Stimulated activated CD4-positive, alpha-beta T cell treated with anti-CD3 and anti-CD28 coated beads, Interleukin-4, amount 100 ng/mL, for 4 hours (primary cell): Measurements from ENCODE around the gene SLC6A3.

Experiments
- DNase-seq, 2 experiments: peaks; one replicate each; pipeline ENCODE4 v3.0.0-alpha.2; 2020

SLC6A3 gene

DNA sequence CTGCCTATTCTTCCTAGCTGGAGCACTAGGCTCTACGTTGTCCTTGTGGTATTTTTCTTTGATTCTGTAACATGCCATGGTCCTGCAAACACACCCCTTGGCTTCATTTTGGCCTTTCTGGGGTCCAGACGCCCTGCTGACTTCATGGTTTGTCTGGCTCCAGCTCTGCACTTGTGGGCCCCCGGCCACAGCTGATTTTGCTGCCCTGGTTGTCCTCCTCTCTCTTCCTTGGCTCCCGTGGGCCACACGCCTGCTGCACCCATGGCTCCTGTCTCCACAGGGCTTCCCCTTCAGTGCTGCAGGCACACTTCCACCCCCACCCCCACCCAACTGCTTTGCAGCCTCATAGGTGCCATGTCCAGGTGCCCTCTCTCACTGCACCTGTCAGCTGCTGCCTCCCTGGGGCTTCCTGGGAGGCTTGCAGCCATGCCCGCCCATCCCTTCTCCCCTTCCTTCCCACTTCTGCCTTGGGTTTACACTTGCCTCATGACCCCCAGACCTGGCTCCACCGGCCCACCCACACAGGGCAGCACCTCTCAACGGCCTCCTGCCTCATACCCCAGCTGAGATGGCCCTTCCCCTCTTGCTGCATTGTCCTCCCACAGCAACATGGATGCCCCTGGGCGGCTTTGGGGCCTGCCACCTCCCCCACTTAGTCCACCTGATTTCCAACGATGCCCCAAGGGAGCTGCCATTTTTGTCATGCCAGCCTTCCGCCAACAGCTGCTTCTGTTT is 25.6 kb downstream of the SLC6A3 start:
- no peak for DNase-seq

DNA sequence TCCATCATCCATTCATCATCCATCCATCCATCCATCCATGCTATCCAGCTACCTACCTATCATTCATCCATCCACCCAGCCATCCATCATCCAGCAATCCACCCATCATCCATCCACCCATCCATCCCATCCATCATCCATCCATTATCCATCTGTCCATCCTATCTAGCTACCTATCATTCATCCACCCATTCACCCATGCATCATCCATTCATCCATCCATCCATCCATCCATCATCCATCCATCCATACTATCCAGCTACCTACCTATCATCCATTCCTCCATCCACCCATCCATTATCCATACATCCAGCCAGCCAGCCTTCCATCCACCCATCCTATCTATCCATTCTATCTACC is 26.3 kb downstream of the SLC6A3 start:
- no peak for DNase-seq

DNA sequence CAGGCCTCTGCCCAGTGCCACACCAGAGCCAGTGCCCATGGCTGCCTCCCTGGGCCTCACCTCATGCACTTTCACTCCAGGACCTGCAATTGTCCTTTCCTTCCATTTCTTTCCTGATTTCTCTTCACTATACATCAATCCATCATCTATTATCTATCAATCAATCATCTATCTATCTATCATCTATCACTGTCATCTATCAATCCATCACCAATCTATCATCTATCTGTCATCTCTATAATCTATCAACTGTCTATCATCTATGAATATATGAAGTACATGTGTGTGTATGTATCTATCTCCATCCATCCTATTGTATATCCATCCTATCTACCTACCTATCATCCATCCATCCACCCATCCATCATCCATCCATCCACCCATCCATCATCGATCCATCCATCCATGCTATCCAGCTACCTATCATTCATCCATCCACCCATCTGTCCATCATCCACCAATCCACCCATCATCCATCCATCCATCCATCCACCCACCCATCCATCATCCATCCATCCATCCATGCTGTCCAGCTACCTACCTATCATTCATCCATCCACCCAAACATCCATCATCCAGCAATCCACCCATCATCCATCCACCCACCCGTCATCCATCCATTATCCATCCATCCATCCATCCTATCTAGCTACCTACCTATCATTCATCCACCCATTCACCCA is 26.9 kb downstream of the SLC6A3 start:
- no peak for DNase-seq

DNA sequence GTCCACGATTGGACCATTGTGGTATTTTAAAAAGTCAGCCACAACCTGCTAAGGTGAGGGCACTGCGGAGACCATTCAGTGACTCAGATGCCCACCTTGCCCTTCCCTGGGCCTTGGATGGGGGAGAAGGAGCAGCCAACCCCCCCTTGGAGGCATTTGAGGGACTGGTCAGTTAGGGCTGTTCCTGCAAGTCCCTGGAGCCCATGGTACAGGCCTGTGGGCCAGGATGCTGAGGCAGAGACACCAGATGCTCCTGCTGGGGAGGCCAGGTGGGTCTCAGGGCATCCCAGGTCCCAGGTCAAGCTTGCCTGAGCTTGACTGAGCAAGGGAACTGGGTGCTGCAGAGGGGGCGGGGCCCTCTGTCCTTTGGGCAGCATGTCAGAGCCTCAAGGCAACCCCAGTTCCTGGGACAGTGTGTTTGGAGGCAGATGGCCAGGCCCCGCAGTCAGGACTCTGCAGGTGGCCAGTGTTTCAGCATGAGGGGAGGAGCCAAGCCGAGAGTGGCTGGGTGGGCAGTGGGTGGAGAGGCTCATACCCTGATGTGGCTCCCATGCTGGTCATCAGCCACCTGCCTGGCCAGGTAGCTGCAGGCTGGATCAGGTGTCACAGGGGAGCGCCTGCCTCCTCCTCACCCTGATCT is 27.5 kb downstream of the SLC6A3 start:
- no peak for DNase-seq

DNA sequence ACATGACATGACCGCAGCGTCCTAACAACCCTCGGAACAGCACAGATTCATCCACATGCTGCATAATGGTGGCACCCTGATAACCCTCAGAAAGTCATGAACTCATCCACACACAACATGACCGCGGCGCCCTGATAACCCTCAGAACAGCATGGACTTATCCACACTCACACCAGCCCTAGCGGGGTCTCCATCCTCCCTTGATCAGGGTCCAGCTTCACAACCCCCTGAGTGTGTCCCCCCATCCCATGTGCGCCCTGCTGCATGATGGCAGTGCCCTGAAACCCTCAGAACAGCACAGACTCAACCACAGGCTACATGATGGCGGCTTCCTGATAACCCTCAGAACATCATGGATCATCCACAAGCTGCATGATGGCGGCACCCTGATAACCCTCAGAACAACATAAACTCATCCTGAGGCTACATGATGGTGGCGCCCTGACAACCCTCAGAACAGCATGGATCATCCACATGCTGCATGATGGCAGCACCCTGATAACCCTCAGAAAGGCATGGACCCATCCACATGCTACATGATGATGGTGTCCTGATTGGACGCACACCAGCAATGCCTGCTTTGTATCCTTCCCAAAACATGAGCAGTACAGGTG is 28.3 kb downstream of the SLC6A3 start:
- no peak for DNase-seq

GRCh38 chr5:1415626-1416360 is 29.4 kb downstream of the SLC6A3 start:
- DNase-seq = no peak

GRCh38 chr5:1415059-1415425 is 30.2 kb downstream of the SLC6A3 start:
- no peak for DNase-seq

DNA sequence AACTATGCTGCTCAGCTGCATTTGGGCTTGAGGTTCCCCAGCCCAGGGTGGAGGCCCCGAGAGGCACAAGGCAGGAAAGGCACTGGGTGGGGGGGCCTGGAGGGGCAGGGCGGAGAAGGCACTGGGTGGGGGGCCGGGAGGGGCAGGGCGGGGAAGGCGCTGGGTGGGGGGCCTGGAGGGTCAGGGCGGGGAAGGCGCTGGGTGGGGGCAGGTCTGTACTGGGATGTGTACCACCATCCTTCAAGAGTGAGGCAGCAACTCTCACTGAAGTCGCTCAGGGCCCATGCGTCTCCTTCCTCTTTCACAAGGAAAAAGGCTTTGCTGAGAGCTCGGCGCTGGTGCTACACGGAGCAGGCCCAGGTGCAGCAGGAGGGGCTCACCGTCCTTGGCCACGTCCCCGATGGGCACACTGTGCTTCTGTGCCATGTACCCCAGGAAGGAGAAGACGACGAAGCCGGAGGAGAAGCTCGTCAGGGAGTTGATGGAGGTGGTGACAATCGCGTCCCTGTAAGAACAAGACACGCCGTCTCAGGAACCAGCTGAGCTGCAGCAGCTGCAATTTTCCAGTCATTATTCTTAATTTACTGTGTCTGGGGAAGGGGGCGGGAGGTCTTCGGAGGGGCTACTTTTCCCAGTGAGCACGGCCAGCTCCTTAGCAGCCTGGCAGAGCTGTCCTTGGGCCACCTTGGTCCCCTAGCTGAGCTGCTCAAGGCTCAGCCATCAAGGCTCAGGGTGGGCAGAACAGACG is 30.8 kb downstream of the SLC6A3 start:
- no peak for DNase-seq

- no peak for DNase-seq
These were observed 31.5 kb downstream of the SLC6A3 start for GRCh38 chr5:1413611-1414241.

- no peak for DNase-seq
These were observed 32.0 kb downstream of the SLC6A3 start for GRCh38 chr5:1413211-1413610.

- DNase-seq = no peak
These were observed 32.6 kb downstream of the SLC6A3 start for GRCh38 chr5:1412621-1413020.

DNA sequence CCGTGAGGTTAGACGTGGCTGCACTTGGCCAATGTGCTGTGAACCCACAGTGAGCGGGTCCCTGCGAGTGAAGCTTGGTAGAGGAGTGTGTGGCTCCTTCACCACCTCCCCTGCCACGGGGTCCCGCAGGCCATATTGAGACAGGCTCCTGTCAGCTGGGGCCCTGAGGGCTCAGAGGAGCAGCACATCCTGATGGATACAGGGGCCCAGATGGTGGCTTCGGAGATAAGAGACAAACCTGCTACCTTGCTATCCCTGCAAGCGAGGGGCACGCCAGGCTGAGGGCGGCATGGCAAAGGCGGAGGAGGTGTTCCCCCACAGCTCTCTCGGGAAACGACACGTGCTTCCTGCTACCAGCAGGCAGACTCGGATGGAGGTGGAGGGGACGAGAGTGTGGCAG is 33.1 kb downstream of the SLC6A3 start:
- no peak for DNase-seq

GRCh38 chr5:1411099-1411498 is 34.1 kb downstream of the SLC6A3 start:
- no peak for DNase-seq

DNA sequence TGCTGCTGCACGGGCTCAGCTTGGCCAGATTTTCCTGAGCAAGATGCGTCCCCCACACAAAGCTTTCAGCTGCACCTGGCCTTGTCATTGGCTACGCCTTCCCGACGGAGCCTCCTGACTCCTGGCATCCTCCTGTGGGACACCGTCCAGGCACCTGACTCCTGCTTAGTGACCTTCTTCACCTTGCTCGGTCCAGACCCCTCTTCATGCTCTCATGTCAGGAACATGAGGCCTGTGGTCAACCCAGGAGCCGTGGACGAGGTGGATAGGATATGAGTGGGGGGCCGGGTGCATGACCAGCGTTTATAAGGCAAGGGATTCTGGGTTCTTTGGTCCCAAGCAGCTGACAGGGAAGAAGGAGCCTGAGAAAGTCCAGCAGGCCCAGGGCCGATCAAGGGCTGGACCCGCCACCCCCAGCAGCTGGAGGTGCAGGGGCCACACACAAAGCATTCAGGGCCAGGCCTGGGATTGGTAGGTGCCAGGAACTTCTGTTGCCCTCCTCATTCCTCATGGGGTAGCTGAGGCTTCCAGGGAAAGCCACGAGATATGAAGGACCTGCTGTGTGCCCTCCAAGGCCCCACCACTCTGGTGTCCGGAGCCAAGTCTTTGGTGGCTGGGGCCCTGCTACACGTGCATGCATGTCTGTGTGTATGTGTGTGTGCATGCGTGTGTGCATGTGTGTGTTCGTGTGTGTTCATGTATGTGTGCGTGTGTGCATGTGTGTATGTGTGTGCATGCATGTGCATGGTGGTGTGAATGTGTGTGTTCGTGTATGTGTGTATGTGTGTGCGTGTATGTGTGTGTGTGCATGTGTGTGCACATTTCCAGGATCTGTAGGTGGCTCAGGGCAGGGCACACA is 34.9 kb downstream of the SLC6A3 start:
- no peak for DNase-seq

- DNase-seq = no peak
These were observed 35.7 kb downstream of the SLC6A3 start for GRCh38 chr5:1409381-1410110.

GRCh38 chr5:1406681-1407640 is 38.3 kb downstream of the SLC6A3 start:
- no peak for DNase-seq

DNA sequence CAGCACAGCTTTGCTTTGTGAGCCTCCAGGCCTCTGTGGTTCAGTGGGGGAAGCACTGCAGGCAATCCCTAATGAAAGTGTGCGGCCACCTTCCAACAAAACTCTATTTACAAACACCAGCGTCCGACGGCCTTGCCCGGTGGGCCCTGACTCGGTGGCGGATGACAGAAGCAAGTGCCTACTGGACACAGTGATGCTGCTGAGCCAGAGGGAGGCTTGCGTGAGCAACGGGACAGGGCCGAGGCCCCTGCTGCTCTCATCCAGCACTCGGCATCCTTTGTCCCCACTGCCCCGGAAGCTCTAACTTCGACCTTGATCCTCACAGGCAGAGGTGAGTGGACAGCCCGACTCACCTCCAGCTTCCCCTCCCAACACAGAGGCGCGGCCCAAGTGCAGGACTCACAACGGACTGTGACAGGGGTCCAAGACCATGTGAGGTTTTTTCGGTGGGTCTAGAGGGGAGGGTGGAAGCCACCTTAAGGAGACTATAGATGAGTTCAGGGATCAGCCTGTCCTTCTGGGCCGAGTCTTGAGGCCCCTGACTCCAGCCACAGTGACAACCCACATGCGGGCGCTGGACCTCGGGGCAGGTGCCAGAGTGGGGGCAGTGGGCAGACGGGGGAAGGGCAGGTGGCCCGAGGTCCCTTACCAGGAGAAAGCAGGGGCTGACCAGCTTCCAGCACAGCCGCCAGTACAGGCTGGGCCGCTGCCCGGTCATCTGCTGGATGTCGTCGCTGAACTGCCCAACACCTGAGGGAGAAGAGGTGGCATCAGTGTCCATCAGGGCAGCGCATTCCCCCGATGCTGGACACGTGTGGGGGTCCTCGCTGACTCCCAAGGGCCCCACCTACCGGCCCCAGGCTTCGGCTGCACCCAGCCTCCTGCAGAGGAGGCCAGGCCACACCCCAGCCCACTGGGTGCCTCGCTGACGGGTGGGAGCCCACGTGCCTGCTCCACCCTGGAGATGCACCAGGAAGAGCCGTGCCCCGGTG is 39.4 kb downstream of the SLC6A3 start:
- DNase-seq = no peak

DNA sequence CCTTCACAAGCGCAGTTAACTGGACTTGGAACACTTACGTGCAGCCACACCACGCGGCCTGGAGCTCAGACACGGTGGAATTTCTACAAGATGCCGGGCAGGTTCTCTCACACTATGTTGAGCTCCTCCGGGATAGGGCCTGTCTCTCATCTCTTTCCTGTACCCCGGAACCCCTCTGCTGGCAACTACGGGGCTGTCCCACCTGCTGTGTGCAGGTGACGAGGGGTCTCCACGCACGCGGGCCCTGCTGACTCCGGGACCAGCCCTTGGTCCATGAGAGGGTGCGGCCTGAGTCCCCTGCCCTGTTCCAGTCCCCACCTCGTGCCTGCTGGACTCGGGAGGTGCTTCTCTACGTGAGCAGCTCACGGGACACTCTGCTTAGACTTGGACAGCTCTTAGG is 40.1 kb downstream of the SLC6A3 start:
- DNase-seq = no peak
